Fibroblast of lung (primary cell): Measurements from ENCODE around the gene TRAF2. TPM values are rescaled to one million over a fixed set of nuclear protein-coding genes. Genes with fewer than 3 reads are reported as not detected.
"Not testable (repeated sequence)": the region's sequence is repeated elsewhere in the genome, so short reads cannot be mapped to it uniquely, and the experiment has no call there.

Source experiments
- DNase-seq, 2 donors: peaks; one replicate each; pipeline versions ENCODE4 v3.0.0 to v3.0.0-alpha.2; 2010; ENCODE audit warnings: low read depth in 2 of 2
- H2AFZ ChIP-seq: 2 replicates; pipeline ENCODE4 v1.5.1; 2012; ENCODE audit warnings: low read length, control low read depth, inconsistent platforms
- H3K27ac ChIP-seq: 2 replicates; pipeline ENCODE4 v1.5.1; 2011; ENCODE audit warnings: low read length, control low read depth; ENCODE audit not compliant: insufficient read depth
- H3K27me3 ChIP-seq: 2 replicates; pipeline ENCODE4 v1.5.1; 2011; ENCODE audit warnings: mild to moderate bottlenecking, low read length; ENCODE audit not compliant: control insufficient read depth, insufficient read depth
- H3K36me3 ChIP-seq: 2 replicates; pipeline ENCODE4 v1.5.1; 2011; ENCODE audit warnings: low read length; ENCODE audit not compliant: control insufficient read depth, insufficient read depth
- H3K4me1 ChIP-seq: 2 replicates; pipeline ENCODE4 v1.5.1; 2011; ENCODE audit warnings: low read length; ENCODE audit not compliant: control insufficient read depth, insufficient read depth; ENCODE audit errors: extremely low read depth
- H3K4me2 ChIP-seq: 2 replicates; pipeline ENCODE4 v1.5.1; 2011; ENCODE audit warnings: low read length, control low read depth; ENCODE audit not compliant: insufficient read depth; ENCODE audit errors: extremely low read depth
- H3K4me3 ChIP-seq, 4 experiments: fragments of 200-600 bp in 1 of 4; sonication (generic) in 1 of 4; replicated peaks in 1 of 4; 2 replicates each; pipeline ENCODE4 v1.5.1; 2011 to 2016; ENCODE audit warnings: low read length in 4 of 4, low read depth in 3 of 4, mild to moderate bottlenecking in 3 of 4, control low read depth in 2 of 4, inconsistent platforms in 1 of 4, mixed read lengths in 1 of 4; ENCODE audit not compliant: insufficient read depth in 1 of 4; ENCODE audit errors: control extremely low read depth in 1 of 4
- H3K79me2 ChIP-seq: 2 replicates; pipeline ENCODE4 v1.5.1; 2012; ENCODE audit warnings: mild to moderate bottlenecking, low read length, inconsistent platforms; ENCODE audit not compliant: control insufficient read depth, insufficient read depth
- H3K9ac ChIP-seq: 2 replicates; pipeline ENCODE4 v1.5.1; 2011; ENCODE audit warnings: mild to moderate bottlenecking, low read length, control low read depth; ENCODE audit not compliant: insufficient read depth
- H3K9me3 ChIP-seq: 2 replicates; pipeline ENCODE4 v1.5.1; 2012; ENCODE audit warnings: low read depth, low read length; ENCODE audit not compliant: control insufficient read depth, insufficient read depth
- H4K20me1 ChIP-seq: 2 replicates; pipeline ENCODE4 v1.5.1; 2011; ENCODE audit warnings: low read length; ENCODE audit not compliant: control insufficient read depth, insufficient read depth; ENCODE audit errors: extremely low read depth
- CTCF ChIP-seq, 2 donors: IDR thresholded peaks in 1 of 2; conservative IDR thresholded peaks in 1 of 2; 1 replicate in 1 of 2; 2 replicates in 1 of 2; pipeline ENCODE4 v1.5.1; 2011 to 2012; ENCODE audit warnings: low read length in 2 of 2, control low read depth in 1 of 2, inconsistent platforms in 1 of 2, low read depth in 1 of 2, mild to moderate bottlenecking in 1 of 2
- polyA plus RNA-seq, 2 donors: library from polyadenylated mRNA; depleted of rRNA in 1 of 2; stranded (reverse) in 1 of 2; unstranded in 1 of 2; fragments of >200 nt; gene quantifications; 2 replicates each; pipeline ENCODE4 v1.2.1, GENCODE V29; 2011 to 2012; ENCODE audit warnings: missing spikeins in 1 of 2
- total RNA-seq: library from RNA; depleted of rRNA; stranded (reverse); fragments of >200 nt; gene quantifications from 2 replicates; pipeline ENCODE4 v1.2.1, GENCODE V29; 2014

Gene TRAF2
- total and polyA plus RNA-seq, 2 donors (not counting 1 experiment from before 2014, with no cell fraction given): 3.7 to 8.4 TPM

GRCh38 chr9:136842380-136842948 is 43.9 kb upstream of the TRAF2 start, which contains the start of gene AJM1:
Gene AJM1, plus strand, starts transcription at chr9:136842478. Its CDS starts 1,937 bp downstream, at chr9:136844415.
- not testable (repeated sequence) for H3K9me3 ChIP-seq, H3K9ac ChIP-seq, H4K20me1 ChIP-seq, H3K27ac ChIP-seq, H2AFZ ChIP-seq, H3K79me2 ChIP-seq
- DNase-seq: peak; percentile 59 to 68
- Histone ChIP-seq H3K36me3 (peaks cover 10% of the 10 kb centered on the region), H3K27me3 (peaks cover 24% of the 10 kb centered on the region), H3K4me2 (peak within 1 kb of the TSS; percentile 69), H3K4me3 (peak within 1 kb of the TSS in 3 of 4 experiments; percentile 54 to 64 (median 56)), H3K4me1 (peaks cover 10% of the 10 kb centered on the region)
- TF ChIP-seq CTCF (conservative IDR thresholded peaks at IDR 0.05 in 1 of 2, IDR thresholded peaks at IDR 0.05 in 1 of 2; ENCODE audit: low read depth in 1 of 2, low read length in 2 of 2): peak; percentile 77 to 78

GRCh38 chr9:136843159-136843800 is 43.0 kb upstream of the TRAF2 start:
- H3K4me1 ChIP-seq: peaks cover 10% of the 10 kb centered on the region
- H3K4me3 ChIP-seq: peak overlapping the region in 1 of 4 experiments; percentile 7
- not testable (repeated sequence) for H3K79me2 ChIP-seq, H3K9ac ChIP-seq, H4K20me1 ChIP-seq, DNase-seq, H3K4me2 ChIP-seq, H2AFZ ChIP-seq, H3K9me3 ChIP-seq, H3K27ac ChIP-seq
- peaks cover 10% of the 10 kb centered on the region for H3K36me3 ChIP-seq
- H3K27me3 ChIP-seq: peaks cover 24% of the 10 kb centered on the region

- Histone ChIP-seq H3K27me3 (peaks cover 24% of the 10 kb centered on the region), H3K4me1 (peaks cover 10% of the 10 kb centered on the region)
- not testable (repeated sequence) for H3K4me2 ChIP-seq, H4K20me1 ChIP-seq, H3K9me3 ChIP-seq, H3K79me2 ChIP-seq, H3K27ac ChIP-seq, DNase-seq, H2AFZ ChIP-seq, H3K4me3 ChIP-seq, H3K9ac ChIP-seq, H3K36me3 ChIP-seq
- TF ChIP-seq CTCF (conservative IDR thresholded peaks at IDR 0.05 in 1 of 2, IDR thresholded peaks at IDR 0.05 in 1 of 2; ENCODE audit: low read depth in 1 of 2, low read length in 2 of 2): peak; percentile 22 to 29
These were observed 42.2 kb upstream of the TRAF2 start for GRCh38 chr9:136843801-136844740.
